Activated CD4-positive, alpha-beta T cell treated with anti-CD3 and anti-CD28 coated beads, Interleukin-2, amount 50 U/mL, for 48 hours (primary cell): ENCODE results near the gene CDKN1C.

Experiments used
- DNase-seq, 2 experiments: peaks; one replicate each; pipeline ENCODE4 v3.0.0-alpha.2; 2020

CDKN1C gene

DNA sequence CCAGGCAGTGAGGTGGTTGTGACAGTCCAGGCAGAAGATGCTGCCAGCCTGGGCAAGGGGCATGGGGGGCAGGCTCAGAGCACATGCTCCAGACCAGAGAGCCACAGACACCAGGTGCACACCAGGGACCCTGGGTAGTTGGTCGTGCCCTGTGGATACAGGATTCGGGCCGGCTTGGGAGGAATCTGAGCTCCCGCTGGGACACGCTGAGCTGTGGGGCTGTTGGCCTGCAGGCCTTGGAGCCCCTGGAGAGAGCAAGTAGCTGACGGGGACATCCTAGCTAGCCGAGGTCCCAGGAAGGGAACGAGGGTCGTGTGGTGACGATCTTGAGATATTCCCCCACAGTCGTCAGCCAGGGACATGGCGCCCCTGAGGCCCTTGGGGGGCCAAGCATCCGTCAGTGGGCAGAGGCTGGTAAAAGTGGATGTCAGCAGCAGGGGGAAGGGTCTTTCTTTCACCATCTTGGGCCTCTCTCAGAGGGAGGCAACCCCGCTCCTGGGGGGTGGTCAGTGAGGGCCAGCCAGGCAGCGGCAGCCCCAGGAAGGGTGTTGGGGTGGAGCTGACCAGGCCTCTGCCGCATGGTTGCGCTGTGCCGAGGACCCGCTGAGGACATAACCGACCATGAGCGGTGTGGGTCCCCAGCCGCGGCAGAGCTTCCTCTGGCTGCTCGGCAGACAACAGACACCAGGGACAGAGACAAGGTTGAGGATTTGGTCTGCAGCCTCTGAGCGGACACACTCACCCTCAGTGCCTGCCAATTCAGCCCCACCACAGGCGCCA lies 44.0 kb downstream of the CDKN1C start:
- no peak for DNase-seq

GRCh38 chr11:2839395-2839943 lies 46.1 kb downstream of the CDKN1C start:
- no peak for DNase-seq

DNA sequence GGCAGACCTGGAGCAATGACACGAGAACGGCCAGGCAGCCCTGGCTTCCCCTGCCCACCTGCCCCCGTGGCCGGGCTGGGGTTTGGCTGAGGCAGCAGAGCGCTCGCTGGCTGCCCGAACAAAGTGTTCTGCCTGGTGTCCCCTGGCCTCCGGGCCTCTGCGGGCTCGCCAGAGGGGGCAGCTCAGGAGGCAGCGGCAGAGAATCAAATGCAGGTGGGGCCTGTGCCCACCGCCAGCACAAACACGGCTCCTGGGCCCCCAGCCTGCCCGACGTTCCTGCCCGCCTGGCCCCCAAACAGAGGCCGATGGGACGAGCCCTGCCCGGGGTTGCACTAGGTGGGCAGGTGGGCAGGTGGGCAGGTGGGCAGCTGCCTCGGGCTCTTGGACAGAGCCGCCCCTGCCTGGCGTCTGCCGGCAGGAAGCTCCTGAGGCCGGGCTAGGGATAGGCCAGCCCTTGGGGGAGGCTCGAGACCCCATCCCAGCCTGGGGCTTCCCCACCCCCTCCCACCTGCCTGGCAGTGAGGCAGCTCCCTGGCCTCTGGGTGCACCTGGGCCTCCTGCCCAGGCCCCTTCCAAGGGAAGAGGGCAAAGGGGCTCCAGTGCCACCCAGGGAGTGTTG lies 46.8 kb downstream of the CDKN1C start:
- no peak for DNase-seq

- DNase-seq = no peak
Observed at GRCh38 chr11:2838091-2838490, 47.5 kb downstream of the CDKN1C start.

DNA sequence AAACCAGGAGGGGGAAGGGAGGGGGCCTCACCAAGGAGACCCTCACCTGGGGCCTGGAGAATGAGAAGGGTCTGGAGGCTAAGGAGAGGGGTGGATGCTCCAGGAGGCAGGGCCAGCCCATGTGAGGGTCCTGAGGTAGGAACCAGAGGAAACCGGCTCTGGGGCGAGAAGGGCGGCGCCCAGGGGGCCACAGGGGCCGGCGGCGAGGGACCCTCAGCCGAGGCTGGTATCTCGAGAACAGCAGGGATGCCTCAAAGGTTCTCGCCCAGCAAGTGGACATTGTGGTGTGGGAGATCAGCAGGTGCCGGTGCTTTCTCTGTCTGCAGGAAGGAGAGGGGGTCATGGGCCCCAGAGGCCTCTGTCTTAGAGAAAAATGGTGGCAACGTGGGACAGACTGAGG lies 47.9 kb downstream of the CDKN1C start:
- no peak for DNase-seq

DNA sequence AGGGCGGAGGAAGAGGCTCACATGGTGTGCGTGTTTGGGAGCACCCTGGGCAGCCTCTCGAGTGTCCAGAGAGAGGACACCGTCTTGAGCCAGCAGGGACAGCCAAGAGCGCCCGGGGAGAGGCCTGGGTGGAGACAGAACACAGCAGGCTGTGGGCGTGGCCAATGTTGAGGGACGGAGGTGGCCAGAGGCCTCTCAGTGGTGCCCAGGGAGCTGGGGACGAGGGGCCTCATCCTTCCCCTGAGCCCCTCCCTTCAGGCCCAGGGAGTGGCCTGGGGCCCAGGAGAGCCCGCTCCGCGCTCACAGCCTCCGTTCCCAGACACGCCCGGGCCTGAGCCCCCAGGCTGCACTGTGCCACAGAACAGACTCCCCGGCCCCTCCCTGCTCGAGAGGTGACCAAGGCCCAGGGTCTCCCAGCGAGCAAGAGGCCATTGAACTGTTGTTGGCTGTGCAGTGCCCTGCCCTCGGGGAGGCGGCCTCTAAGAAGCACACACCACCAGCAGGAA lies 48.4 kb downstream of the CDKN1C start:
- DNase-seq = no peak

GRCh38 chr11:2836315-2837095 lies 49.1 kb downstream of the CDKN1C start:
- no peak for DNase-seq

GRCh38 chr11:2835751-2836150 lies 49.8 kb downstream of the CDKN1C start:
- no peak for DNase-seq

GRCh38 chr11:2835296-2835695 lies 50.3 kb downstream of the CDKN1C start:
- no peak for DNase-seq

DNA sequence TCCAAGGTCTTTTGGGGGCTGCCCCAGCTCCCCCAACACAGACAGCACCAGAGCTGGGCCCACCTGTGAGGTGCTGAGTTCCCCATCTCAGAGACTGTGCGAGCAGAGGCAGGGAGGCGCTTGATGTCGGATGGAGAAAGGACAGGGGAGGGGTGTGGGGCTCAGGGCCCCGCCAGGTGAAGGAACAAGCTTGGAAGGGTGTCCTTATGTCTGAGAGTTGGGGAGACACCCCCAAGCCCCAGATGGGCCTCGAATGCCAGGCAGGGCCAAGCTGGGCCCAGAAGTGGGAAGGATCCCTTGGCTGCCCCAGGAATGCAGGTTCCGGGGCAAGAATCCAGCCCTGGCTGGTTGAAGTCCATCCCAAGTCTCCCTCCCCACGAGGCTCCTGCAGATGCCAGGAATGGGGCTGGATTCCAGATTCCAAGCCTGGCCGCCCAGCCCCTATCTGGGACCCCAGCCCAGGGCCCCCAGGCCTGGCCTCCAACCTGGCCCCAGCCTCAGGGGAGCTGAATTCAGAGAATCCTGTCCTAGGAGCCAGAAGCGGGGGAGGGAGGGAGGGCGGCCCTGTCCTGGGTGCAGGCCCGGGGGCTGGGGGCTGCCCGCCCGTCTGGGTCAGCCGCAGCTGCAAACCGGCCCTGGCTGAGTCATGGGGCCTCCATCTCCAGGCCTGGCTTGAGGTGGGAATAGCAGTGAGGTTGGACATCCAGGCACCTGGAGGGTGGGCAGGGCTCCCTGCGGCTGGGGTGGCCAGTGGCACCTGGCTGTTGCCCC lies 50.9 kb downstream of the CDKN1C start:
- DNase-seq = no peak

DNA sequence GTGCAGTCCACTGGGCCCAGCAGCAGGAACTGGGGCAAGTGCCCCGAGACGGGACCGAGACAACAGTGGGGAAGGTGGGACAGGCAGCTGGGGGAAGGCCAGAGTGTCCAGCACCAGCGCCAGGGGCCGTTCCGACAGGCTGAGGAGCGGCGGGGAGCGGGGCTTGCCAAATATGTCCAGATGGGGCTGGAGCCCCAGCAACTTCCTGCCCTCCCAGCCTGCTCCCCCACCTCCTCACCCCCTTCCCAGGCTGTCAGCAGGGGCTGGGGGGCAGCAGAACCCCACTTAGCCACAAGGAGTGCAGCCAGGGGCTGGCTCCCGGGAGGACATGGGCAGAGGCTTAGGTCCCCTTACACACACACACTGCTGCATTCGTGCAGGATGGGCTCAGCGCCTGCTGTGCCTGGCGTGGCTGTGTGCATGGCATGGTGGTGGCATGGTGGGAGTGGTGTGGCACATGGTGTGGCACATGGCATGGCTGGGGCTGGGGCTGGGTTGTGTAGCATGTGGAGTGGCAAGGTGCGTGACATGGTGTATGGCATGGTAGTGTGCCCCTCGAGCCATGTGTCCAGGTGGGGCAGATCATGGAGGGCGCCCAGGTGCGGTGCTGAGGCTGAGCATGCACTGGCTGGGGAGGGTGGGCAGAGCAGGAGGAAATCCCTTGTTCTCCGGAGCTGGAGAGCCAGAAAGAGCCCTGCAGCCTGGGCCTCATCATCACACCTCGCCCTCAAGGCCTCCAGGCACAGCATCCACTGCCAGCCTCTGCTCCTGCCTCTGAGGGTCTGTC lies 51.7 kb downstream of the CDKN1C start:
- no peak for DNase-seq
